ENCODE measurements around the gene CPNE7.
"Not testable (repeated sequence)": the region's sequence is repeated elsewhere in the genome, so short reads cannot be mapped to it uniquely, and the experiment has no call there.

The CPNE7 gene

DNA sequence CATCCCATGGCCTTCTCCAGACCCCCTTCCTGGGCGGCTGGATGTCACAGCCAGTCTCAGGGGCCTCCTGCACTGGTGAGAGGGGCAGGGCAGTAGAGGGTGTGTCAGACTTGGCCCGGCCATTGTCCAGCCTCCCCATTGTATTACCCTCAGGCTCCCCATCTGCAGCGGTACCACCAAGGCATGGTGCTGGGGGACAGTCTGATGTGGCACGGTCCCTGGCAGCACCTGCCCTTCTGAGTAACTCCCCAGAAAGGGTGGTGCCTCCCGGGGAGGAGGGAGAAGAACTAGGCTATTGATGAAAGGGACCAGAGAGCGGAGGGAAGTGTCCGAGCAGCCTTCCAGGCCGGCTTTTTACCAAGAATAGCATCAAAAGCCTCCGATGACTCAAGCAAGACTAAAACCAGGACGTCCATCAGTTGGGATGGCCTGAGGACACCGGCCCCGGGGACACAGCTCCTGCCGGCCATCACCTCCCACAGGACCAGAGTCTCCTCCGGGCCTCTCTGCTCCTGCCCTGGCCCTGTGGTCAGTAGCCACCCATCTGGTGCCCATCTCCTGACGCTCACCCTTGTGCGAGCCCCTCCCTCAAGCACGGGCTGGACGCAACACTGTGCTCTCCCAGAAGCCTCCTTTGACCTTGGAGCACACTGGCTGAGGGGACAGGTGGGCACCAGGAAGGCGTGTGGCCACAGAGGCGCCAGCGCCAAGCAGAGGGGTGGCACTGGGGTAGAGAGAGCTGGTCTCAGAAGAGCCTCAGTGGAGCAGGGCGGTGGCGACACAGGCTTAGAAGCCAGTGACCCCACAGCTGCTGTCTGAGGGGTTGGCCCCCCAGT, 5.8 kb upstream of the CPNE7 start:
- no peak for DNase-seq

DNA sequence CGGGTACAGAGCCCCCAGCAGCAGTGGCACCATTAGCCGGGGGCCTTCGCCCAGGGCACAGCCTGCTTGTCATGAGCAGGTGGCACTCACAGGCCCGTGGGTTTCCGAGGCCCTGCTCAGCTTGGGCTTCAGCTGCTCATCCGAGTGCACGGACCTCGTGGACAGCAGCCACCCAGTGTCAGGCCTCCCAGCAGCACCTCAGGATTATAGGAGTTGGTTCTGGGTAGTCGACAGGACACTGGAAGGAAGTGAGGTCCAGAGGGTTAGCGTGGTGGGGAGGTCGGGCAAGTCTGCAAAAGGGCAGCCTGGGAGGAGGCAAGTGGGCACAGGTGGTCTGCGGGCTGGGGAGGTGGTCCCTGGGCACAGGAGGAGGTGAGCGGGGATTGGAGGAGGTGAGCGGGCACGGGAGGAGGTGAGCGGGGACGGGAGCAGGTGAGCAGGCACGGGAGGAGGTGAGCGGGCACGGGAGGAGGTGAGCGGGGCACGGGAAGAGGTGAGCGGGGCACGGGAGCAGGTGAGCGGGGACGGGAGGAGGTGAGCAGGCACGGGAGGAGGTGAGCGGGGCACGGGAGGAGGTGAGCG, 5.1 kb upstream of the CPNE7 start:
- DNase-seq = no peak

DNA sequence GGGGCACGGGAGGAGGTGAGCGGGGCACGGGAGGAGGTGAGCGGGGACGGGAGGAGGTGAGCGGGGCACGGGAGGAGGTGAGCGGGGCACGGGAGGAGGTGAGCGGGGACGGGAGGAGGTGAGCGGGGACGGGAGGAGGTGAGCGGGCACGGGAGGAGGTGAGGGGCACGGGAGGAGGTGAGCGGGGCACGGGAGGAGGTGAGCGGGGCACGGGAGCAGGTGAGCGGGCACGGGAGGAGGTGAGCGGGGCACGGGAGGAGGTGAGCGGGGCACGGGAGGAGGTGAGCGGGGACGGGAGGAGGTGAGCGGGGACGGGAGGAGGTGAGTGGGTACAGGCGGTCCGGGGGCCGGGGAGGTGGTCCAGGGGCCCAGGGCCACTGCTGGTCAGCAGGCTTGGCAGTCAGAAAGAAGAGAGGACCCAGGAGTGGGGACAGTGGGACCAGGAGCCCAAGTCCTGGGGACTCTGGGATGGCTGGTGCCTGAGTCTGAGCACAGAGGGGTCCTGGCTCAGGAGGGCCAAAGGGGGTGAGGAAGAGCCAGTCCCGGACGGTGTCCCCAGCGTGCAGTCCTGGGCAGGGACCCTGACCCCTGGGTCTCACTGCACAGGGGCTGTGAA, 4.5 kb upstream of the CPNE7 start:
- DNase-seq = not testable (repeated sequence)

DNA sequence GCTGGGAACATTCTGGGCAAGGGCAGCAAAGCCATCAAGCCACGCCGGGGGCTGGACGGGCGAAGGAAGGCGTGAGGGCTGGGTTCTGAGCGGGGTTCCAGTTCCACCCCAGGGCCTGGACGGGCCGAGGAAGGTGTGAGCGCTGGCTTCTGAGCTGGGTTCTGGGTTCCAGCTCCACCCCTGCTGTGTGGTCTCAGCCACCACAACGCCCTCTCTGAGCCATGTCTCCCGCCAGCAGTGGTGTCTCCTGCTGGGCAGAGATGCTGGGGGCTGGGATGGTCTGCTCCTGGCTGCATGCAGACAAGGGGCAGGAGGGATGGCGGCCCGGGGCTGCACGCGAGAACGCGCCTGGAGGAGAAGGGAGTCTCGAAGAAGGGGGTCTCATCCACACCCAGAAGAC, 3.9 kb upstream of the CPNE7 start:
- DNase-seq = no peak

DNA sequence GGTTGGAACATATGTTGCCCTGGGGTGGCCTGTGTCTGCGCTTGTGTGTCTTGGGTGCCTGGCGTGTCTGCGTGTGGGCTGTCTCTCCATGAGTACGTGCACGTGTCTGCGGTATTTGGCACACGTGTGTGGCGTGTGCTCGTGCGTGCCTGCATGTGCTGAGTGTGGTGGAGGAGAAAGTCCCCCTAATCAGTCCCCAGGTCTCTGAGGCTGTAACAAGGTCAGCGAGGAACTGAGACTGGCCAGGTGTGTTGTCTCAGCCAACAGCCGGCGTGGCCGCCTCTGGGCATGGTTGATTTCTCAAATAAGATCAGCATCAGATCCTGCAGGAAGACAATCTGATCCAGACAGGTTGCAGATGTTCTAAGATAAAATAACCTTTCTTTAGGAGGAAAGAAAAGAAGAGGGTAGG, 3.5 kb upstream of the CPNE7 start:
- DNase-seq = no peak

DNA sequence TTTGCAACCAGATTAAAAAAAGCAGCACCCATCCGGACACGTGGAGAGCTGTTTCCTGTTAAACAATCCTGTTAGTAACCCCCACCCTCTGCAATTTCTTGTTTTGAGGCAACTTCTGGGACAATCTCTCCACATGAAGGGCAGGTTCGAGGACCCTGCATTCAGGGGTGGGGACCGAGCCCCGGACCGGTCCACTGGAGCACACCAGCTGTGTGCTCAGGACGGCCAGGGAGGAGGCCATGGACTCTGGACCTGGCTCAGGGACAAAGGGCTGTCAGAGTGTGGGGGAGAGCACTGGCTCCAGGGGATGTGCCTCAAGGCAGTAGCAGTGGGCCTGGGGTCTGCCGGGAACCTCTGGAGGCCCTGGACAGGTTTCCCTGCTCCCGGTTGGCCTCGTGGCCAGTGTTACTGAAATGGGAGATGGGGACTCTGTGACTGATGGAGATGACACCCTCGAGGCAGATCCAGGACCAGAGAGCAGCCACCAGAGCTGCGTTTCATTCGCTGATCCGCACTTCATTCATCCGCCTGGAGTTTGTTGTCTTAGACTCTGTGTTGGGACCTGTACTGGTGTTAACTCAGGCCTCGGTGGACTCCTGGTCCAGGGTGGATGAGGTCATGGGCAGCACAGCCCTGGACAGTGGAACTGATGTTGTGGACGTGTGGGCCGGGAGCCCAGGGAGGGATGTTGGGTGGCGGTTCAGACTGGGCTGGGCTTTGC, 2.9 kb upstream of the CPNE7 start:
- no peak for DNase-seq

DNA sequence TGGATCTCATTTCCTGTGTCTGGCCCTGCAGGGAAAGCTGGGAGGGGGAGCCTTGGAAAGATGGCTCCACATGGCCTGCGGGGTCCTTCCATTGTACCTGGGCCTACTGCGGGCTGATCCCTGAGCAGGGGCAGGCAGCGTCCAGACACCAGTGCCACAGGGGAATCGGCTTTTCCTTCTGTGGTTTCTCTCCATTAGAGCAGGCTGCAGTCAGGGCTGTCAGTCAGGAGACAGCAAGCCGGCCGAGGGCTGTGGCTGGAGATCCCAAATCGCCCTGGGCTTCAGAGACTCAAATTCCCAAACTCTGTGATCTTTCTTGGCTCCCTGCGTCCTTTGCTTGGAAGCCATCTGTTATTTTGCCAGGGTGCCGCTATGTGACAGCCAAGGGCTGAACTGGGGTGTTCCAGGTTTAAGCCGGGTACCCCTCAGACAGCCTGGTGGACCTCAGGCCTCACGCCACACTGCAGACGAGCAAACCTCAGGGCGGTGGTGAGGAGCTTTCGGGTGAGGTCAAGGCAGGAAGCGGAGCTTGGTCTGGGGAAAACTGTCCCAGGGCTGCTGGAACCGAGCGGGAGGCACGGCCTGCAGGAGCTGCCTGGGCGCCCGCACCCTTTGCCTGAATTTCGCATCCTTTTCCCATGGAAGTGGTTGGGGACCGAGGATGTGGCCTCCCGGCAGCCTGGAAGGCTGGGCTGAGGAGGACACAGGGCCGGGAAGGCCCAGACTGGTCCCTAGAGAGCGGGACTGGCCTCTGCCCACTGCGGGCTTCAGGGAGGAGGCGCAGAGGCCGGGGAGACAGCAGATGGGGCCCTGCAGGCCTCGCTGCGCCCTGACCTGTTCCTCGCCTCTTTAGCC, 1.5 kb upstream of the CPNE7 start:
- DNase-seq = no peak

DNA sequence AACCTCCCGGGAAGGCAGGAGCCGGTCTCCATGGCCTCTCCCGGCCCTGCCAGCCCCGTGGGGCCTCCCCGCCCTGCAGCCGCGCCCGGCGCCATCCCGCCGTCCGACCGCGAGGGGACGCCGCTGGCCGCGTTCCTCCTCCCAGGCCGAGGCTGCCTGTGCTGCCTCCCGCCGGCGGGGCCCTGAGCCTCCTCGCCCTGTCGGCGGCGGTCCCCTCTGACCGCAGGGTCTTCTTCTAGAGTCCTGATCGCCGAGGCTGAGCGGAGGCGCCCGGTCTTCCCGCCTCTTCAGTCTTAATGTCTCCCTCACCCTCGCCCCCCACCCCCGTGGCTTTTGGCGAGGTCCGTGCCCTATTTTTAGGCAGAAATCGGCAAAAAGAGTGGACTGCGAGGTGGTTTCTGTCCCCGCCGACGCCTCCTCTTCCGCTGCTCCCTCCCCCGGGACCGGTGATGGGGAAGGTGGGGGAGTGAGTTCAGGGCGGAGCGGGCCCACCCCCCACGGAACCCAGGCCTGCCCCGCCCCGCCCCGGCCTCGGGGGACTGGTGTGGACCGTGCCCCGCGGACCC, 794 bp upstream of the CPNE7 start:
- DNase-seq = no peak

DNA sequence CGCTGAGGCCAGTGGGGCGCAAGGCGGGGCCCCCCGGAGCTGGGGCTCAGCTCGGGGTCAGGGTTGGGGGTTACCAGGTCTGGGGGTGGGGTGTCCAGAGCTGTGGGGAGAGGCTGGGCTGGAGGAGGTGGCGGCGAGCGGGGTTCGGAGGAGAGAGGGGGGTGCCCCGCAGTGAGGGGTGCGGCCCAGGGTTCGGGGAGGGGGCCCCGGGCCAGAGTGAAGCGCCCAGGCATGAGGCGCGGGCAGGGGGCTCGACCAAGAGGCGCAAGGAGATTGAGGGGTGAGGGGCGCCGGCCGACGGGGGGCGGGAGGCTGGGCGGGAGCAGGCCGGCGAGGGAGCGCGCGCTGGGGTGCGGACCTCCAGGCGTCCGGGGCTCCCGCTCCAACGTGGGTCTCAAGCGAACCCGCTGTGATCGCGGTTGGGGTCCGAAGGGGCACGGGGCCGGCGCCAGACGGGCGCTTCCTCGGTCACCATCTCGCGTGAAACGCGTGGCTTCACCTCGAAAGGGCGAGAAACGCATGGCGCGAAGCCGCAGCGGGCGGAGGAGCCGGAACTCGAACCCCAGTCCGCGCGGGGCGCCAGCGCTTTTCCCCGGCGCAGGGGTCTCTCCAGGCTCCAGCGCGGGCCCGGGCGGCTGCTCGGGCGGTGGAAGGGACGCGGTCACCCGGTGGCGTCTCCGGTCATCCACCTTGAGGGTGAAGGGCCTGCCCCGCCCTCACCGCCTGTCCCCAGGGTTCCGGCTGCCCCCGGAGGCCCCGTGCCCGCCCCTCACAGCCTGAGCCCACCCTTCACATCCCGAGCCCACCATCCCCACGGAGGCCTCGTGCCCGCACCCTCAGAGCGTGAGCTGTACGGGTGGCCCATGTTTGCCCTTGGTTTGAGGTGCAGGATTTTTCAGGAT, 846 bp downstream of the CPNE7 start:
- DNase-seq = no peak

DNA sequence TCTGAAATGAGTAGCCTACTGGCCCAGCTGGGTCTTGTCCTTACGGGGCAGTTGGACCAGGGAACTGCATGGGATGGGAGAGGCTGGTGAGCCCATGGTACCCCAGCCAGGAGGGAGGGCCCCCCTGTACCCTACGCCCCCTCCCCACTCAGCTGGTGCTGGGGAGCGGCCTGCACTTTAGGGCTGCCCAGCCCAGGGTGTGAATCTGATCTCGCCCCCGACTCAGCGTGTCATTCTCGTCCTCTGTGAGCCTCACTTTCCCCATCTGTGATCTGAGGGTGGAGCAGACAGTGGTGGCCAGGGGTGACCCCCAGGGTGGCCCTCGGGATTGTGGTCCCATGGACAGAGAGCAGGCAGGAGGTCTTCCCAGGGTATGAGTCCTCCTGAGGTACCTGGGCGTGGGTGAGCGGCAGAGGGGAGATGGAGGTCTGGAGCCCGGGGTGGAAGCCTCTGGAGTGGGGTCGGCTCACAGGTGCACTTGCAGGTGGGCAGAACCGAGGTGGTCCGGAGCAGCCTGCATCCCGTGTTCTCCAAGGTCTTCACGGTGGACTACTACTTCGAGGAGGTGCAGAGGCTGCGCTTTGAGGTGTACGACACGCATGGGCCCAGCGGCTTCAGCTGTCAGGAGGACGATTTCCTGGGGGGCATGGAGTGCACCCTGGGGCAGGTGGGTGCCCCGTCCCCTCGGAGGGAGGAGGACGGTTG, 1.6 kb downstream of the CPNE7 start:
- no peak for DNase-seq

DNA sequence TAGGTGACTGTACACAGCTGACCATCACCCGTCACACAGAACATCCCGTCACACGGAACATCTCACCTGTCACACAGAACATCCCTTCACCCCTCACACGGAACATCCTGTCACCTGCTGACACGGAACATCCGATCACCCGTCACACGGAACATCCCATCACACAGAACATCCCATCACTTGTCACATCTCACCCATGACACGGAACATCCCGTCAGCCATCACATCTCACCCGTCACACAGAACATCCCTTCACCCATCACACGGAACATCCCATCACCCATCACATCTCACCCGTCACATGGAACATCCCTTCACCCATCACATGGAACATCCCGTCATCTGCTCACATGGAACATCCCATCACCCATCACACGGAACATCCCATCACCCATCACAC, 3.8 kb downstream of the CPNE7 start:
- DNase-seq = no peak

DNA sequence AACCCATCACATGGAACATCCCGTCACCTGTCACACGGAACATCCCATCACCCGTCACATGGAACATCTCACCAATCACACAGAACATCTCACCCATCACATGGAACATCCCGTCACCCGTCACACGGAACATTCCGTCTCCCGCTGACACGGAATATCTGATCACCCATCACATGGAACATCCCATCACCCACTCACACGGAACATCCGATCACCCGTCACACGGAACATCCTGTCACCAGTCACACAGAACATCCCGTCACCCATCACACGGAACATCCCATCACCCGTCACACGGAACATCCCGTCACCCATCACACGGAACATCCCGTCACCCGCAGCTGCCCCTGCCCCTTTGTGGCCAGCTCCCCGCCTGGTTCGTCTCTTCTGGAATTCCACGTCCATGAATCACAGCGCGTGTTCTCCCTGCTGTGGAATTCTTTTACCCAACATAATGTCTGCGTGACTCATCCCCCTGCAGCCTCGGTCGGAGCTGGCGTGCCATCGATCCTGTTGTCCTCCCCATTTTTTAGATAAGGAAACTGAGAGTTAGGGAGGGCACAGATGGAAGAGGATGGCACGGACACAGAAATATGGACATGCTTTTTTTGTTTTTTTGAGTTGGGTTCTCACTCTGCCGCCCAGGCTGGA, 5.6 kb downstream of the CPNE7 start:
- no peak for DNase-seq

DNA sequence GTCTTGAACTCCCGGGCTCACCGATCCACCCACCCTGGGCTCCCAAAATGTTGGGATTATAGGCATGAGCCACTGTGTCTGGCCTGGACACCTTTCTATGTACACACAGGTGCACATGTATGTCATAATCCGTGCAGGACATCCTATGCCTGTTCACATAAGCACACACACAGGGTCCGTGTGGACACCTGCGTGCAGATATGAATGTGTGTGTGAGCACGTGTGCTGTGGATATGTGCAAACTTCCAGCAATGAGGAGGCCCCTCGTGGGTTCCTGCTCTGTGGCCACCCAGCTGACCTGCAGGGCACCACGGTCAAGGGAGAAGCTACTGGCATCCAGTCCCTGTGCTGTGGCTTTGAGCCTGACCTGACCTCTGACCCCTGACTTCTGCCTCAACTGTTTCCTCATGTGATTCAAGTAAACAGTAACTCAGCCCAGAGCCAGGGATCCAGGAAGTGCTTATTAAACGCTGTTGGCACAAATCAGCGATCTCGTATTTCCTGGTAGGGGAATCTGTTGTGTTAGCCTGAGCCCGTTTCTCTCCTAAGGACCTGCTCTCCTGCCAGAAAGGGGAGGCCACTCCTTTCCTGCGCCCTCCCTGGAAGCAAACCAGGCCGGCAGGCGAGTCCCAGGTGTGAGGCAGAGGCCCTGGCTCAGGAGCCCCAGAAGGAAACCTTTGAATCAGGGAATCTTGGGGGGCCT, 6.5 kb downstream of the CPNE7 start:
- no peak for DNase-seq

DNA sequence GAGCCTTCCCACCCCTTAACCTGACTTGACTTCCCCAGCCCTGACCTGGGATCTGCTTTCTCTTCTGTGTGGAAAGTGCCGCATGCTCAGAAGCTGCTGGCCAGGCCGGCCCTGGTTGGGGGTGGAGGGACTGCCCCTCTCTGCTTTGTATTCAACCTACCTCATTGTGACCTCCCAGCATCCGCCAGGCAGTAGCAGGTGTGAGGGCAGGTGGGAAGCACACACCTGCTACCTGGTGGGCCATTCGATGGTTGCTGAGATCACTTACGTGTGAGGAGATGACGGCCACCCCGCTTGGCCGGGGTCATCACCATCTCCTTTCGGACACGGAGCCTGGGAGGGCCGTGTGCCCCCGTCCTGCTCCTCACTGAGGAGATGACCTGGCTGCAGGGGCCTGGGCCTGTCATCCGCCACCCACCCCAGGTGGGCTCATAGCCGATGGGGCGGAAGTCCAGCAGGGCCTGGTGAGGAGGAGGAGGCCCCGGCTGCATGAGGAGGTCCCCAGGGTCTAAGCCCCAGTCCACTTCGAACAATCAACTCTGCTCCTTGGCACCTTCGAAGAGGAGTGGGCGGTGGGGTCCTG, 7.1 kb downstream of the CPNE7 start:
- DNase-seq = no peak

DNA sequence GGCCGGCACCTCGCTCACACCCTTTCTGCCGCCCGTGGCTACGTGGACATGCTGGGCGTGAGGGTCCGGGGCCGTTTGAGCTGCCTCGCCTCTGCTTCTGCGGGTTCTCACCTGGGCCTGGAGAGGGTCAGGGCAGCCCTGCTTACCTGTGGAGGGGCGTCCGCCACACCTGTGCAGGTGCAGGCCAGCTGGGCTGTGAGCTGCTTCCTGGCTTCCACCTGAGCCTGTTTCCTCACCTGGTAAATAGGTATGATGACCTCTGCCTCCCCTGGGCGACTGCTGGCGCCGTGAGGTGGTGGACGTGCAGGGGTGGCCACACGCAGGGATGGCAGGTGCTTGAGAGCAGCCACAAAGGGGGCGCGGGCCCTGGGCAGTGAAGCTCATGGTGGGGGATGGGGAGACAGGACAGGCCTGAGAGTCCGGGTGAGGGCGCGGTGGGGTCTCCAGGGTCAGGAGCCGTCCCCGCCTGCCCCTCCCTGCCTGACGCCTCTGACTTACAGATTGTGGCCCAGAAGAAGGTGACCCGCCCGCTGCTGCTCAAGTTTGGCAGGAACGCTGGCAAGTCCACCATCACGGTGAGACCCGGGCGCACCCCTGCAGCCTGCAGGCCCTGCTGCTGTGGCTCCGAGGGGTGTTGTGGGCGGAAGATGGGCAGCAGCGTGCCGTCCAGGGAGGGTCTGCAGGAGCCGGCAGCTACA, 7.8 kb downstream of the CPNE7 start:
- DNase-seq = no peak

DNA sequence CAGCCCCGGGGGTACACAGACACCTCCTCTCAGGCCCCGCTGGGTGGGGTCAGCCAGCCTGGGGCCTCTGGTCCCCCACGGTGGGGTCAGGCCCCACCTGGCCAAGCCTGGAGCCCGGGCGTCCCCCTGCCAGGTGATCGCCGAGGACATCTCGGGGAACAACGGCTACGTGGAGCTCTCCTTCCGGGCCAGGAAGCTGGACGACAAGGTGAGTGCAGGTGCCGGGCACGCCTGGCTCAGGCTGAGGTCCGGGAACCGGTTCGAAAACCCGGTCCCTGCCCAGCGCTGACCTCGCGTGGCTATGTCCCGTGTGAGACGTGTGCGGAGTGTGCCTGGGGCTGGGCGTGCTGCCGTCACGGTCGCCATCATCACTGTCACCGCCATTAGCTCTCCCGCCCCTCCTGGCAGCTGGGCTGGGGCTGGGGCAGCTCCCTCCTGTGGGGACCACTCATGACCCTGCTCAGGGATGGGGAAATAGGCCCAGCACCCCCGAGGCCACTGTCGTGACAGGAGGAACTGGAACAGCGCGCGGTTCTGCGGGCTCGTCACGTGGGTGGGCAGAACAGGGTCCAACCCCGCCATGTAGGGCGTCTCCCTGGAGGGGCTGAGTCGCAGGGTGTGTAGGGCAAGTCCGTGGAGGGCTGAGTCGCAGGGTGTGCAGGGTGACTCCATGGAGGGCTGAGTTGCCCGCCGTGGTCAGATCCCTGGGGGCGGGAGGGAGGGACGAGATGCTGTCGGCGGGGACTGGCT, 8.5 kb downstream of the CPNE7 start:
- no peak for DNase-seq

DNA sequence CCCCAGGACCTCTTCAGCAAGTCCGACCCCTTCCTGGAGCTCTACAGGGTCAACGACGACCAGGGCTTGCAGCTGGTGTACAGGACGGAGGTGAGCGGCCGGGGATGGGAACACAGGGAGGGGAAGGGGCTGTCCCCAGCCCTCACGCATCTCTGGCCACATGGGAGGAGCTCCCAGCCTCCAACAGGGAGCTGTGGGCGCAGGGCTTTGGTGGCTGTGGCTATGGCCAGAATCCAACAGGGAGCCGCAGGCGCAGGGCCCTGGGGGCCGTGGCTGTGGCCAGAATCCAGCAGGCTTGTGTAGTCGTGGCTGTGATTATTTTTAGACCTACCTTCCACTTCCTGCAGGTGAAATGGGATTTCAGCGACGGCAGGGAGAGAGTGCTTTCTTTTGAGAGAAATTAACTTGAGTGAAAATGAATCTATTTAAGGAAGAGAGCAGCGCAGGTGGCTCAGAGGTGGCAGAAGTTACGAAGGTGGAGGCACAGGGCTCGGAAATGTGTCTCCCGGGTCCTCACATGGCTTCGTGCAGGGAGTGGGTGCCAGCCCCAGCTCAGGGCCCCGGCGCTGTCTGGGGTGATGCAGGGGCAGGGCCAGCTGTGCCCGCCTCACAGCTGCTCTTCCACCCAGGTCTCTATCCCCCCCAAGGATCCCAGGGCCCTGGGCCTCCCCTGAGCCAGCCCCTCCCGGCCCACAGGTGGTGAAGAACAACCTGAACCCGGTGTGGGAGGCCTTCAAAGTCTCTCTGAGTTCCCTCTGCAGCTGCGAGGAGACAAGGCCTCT, 9.4 kb downstream of the CPNE7 start:
- no peak for DNase-seq

Measured in NCI-H1436 treated with DMSO at 0.1 percent for 48 hours (cell line).